HUES48 (cell line): ENCODE results near the gene PRSS56.

ENCODE experiments used
- H3K27ac ChIP-seq: one replicate; pipeline ENCODE4 v1.7.0; 2013; ENCODE audit warnings: low read depth, low read length, inconsistent platforms
- H3K27me3 ChIP-seq: 2 replicates; pipeline ENCODE4 v1.6.1; 2013; ENCODE audit warnings: mild to moderate bottlenecking, low read length; ENCODE audit not compliant: control insufficient read depth, insufficient read depth
- H3K36me3 ChIP-seq: 2 replicates; pipeline ENCODE4 v1.6.1; 2013; ENCODE audit warnings: low read length; ENCODE audit not compliant: control insufficient read depth, insufficient read depth
- H3K4me1 ChIP-seq: 2 replicates; pipeline ENCODE4 v1.6.1; 2013; ENCODE audit warnings: mild to moderate bottlenecking, low read length; ENCODE audit not compliant: control insufficient read depth, insufficient read depth
- H3K4me3 ChIP-seq: 2 replicates; pipeline ENCODE4 v1.5.1; 2013; ENCODE audit warnings: mild to moderate bottlenecking, low read depth, low read length
- H3K9ac ChIP-seq: 2 replicates; pipeline ENCODE4 v1.6.1; 2013; ENCODE audit warnings: mild to moderate bottlenecking, low read depth, low read length, moderate library complexity
- H3K9me3 ChIP-seq: 2 replicates; pipeline ENCODE4 v1.6.1; 2013; ENCODE audit warnings: low read length; ENCODE audit not compliant: control insufficient read depth, insufficient read depth

Gene PRSS56

GRCh38 chr2:232519581-232520438 lies at the start of gene PRSS56:
TSS of gene PRSS56 (plus strand) at chr2:232520388. CDS start at chr2:232520599, 211 bp downstream.
- no peaks in the 10 kb centered on the region for H3K36me3 ChIP-seq
- no peak within 1 kb of the TSS for H3K9ac ChIP-seq
- H3K4me1 ChIP-seq, result peaks cover 8% of the 10 kb centered on the region; the same call in 1 of the 2 replicates
- H3K4me3 ChIP-seq, result no peak within 1 kb of the TSS
- no peak within 1 kb of the TSS for H3K27ac ChIP-seq
- no peaks in the 10 kb centered on the region for H3K9me3 ChIP-seq
- H3K27me3 ChIP-seq, result peaks cover 54% of the 10 kb centered on the region

- Histone ChIP-seq H3K27me3 (peaks cover 6% of the 10 kb centered on the region), H3K27ac (no peak overlapping the region), H3K9me3 (no peaks in the 10 kb centered on the region), H3K36me3 (no peaks in the 10 kb centered on the region), H3K9ac (no peak overlapping the region), H3K4me1 (no peaks in the 10 kb centered on the region), H3K4me3 (no peak overlapping the region)
Observed at GRCh38 chr2:232473467-232473890, 46.7 kb upstream of the PRSS56 start.

GRCh38 chr2:232476045-232476444 lies 44.1 kb upstream of the PRSS56 start:
- Histone ChIP-seq H3K9me3 (no peaks in the 10 kb centered on the region), H3K36me3 (no peaks in the 10 kb centered on the region), H3K9ac (no peak overlapping the region), H3K4me3 (no peak overlapping the region), H3K4me1 (no peaks in the 10 kb centered on the region), H3K27ac (no peak overlapping the region), H3K27me3 (peaks cover 6% of the 10 kb centered on the region)

GRCh38 chr2:232476791-232477190 lies 43.4 kb upstream of the PRSS56 start:
- Histone ChIP-seq H3K36me3 (no peaks in the 10 kb centered on the region), H3K9ac (no peak overlapping the region), H3K4me1 (no peaks in the 10 kb centered on the region), H3K4me3 (no peak overlapping the region), H3K27me3 (peaks cover 6% of the 10 kb centered on the region), H3K27ac (no peak overlapping the region), H3K9me3 (no peaks in the 10 kb centered on the region)

- H3K36me3 ChIP-seq, result no peaks in the 10 kb centered on the region
- H3K9ac ChIP-seq, result no peak overlapping the region
- H3K4me1 ChIP-seq, result no peaks in the 10 kb centered on the region
- H3K9me3 ChIP-seq, result no peaks in the 10 kb centered on the region
- peaks cover 6% of the 10 kb centered on the region for H3K27me3 ChIP-seq
- no peak overlapping the region for H3K27ac ChIP-seq
- H3K4me3 ChIP-seq, result no peak overlapping the region
Observed at GRCh38 chr2:232477751-232478510, 42.3 kb upstream of the PRSS56 start.

DNA sequence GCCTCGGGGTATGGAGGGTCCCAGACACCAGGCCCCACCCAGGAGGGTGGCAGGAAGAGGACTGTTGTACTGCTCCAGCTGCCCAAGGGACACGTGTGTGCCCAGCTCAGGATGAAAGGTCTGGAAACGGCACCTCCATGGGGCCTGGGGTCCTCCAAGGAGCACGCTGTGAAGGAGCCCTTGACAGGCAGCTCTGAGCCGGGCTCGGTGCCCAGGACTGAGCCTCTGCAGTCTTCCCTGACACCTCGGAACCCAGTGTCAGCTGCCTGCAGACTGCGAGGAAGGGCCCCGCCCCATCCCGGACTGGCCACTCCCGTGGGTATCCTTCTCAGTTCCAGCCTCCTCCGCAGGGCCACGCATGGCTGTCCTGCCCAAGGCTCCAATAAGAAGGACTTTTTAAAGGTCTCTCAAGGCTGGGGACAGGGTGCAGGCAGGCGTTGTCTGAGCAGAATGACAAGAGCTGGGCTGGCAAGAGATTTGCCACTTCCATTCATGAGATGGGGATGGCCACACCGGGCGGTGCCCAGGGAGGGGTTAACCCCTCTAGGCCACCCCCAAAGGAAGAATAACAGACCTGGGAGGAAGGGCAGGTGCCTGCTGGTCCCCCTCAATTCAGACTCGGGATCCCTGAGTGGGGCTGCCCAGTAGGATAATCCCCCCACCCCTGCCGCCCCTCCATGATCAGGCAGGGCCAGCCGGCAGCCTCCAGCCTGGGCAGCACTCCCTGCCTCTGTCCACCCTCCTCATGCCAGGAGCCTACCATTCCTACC lies 41.4 kb upstream of the PRSS56 start:
- H3K9me3 ChIP-seq, result no peaks in the 10 kb centered on the region
- no peak overlapping the region for H3K27ac ChIP-seq
- no peak overlapping the region for H3K4me3 ChIP-seq
- H3K4me1 ChIP-seq, result no peaks in the 10 kb centered on the region
- no peak overlapping the region for H3K9ac ChIP-seq
- H3K27me3 ChIP-seq, result peaks cover 7% of the 10 kb centered on the region
- no peaks in the 10 kb centered on the region for H3K36me3 ChIP-seq

- no peak overlapping the region for H3K9ac ChIP-seq
- peaks cover 15% of the 10 kb centered on the region for H3K27me3 ChIP-seq
- H3K9me3 ChIP-seq, result no peaks in the 10 kb centered on the region
- H3K4me1 ChIP-seq, result no peaks in the 10 kb centered on the region
- H3K27ac ChIP-seq, result no peak overlapping the region
- no peak overlapping the region for H3K4me3 ChIP-seq
- H3K36me3 ChIP-seq, result no peaks in the 10 kb centered on the region
Observed at GRCh38 chr2:232479341-232480200, 40.6 kb upstream of the PRSS56 start.

DNA sequence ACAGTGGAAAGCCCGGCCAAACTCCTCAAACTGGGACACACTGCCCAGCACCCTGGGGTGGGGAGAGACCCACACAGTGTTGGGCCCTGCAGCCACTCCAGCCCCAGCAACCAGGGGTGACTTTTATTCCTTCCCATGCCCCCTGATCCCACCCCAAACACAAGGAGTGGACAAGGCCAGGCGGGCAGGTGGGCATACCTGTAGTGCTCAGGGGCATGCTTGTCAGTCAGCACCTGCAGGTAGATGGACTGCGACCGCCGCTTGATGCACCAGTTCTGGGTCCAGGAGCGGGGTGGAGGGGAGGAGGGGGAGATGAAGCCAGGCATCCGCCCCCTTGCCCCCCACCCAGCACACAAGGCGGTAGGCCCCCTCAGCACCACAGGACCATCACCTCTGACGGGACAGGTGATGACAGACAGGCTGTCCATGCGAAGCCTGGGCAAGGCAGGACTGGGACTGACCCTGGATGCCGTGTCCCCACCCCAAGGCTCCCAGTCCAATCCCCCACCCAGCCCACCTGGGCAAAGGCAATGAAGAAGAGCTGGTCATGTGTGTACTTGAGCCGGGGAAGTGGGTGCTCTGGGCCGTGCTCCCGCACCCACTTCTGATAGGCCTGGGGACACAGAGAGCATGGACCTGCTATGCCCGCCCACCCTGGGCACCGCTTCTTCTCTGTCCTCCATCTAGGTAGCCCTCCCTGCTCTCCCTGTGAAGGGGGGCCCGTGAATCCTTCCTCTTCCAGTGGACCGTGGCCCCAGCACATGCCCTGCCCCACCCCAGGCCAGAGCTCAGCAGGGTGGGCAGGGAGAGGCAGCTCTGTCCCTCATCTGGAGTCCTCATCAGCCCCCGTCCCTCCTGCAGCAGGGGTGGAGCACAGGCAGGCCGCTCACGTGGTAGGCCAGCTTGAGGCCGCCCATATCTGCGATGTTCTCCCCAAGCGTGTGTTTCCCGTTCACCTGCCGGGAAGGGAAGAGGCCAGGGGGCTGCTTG lies 39.7 kb upstream of the PRSS56 start:
- H3K9me3 ChIP-seq, result no peaks in the 10 kb centered on the region
- no peaks in the 10 kb centered on the region for H3K4me1 ChIP-seq
- H3K36me3 ChIP-seq, result no peaks in the 10 kb centered on the region
- no peak overlapping the region for H3K4me3 ChIP-seq
- H3K27me3 ChIP-seq, result peaks cover 24% of the 10 kb centered on the region
- H3K27ac ChIP-seq, result no peak overlapping the region
- no peak overlapping the region for H3K9ac ChIP-seq

DNA sequence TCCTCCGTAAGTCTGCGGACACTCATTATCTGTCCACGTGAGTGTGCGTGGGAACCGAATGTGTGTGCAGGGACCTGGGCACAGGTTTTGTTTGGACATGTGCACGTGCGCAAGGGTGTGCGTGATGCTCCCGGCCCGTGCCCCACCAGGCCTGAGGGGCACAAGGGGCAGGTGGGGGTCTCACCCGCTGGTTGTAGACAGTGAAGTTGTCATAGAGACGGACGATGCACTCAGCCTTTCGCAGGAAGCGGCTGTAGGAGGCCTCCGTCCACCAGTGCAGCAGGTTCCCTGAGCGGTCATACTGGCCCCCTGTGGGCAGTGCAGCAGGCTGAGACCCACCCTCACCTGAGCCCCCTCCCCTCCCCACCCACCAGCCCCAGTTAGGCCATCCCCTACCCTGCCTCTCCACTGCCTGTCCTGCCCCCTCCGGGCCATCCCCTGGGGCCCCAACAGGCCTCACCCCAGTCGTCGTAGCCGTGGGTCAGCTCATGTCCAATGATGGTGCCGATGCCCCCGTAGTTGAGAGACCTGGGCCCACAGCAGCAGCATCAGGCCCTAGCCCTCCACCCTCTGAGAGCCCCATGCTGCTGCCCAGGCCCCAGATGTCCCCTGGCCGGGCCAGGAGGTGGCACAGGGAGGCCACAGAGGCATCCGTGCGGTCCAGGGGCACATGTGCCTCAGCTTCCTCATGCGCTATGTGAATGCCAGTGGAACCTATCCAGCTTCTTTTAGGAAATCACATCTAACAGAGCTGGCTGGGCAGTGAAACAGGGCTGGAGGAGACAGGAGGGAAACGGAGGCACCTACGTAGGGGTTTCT lies 38.7 kb upstream of the PRSS56 start:
- Histone ChIP-seq H3K27me3 (peaks cover 35% of the 10 kb centered on the region), H3K4me1 (no peaks in the 10 kb centered on the region), H3K9me3 (no peaks in the 10 kb centered on the region), H3K9ac (no peak overlapping the region), H3K27ac (no peak overlapping the region), H3K36me3 (no peaks in the 10 kb centered on the region), H3K4me3 (no peak overlapping the region)
